AG09319 (cell line): ENCODE results near the gene ITPK1.
A peak's percentile ranks its signal among the peaks of the same experiment; 100 is the strongest.

Source experiments
- DNase-seq: peaks from one replicate; pipeline ENCODE4 v3.0.0-alpha.2; 2010; ENCODE audit warnings: low read depth; ENCODE audit errors: extremely low read depth
- TF ChIP-seq, protein P1 (sequence below): IDR thresholded peaks from 2 replicates; pipeline ENCODE4 v1.5.1; 2011; ENCODE audit warnings: low read depth, mild to moderate bottlenecking, inconsistent platforms, low read length, moderate library complexity

ITPK1 gene

DNA sequence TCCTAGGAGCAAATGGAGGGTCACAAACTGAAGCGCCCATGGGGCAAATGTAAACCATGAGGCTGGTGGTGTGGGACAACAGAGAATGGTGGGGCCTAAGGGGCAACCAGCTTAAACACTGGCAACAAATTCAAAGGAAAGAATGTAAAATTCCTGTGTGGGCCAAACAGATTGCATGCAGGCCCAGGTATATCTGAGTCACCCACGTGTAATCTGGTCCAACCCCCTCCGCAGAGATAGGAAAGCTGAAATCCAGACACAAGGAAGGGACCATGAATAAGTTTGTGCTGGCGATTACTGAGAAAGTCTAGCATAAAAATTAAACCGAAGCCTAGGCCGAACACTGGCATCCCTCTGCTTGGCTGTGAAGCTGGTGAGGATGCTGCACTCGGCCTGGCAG, 71.6 kb downstream of the ITPK1 start:
- DNase-seq, result no peak
- TF ChIP-seq, protein P1, sequence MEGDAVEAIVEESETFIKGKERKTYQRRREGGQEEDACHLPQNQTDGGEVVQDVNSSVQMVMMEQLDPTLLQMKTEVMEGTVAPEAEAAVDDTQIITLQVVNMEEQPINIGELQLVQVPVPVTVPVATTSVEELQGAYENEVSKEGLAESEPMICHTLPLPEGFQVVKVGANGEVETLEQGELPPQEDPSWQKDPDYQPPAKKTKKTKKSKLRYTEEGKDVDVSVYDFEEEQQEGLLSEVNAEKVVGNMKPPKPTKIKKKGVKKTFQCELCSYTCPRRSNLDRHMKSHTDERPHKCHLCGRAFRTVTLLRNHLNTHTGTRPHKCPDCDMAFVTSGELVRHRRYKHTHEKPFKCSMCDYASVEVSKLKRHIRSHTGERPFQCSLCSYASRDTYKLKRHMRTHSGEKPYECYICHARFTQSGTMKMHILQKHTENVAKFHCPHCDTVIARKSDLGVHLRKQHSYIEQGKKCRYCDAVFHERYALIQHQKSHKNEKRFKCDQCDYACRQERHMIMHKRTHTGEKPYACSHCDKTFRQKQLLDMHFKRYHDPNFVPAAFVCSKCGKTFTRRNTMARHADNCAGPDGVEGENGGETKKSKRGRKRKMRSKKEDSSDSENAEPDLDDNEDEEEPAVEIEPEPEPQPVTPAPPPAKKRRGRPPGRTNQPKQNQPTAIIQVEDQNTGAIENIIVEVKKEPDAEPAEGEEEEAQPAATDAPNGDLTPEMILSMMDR, result no peak

DNA sequence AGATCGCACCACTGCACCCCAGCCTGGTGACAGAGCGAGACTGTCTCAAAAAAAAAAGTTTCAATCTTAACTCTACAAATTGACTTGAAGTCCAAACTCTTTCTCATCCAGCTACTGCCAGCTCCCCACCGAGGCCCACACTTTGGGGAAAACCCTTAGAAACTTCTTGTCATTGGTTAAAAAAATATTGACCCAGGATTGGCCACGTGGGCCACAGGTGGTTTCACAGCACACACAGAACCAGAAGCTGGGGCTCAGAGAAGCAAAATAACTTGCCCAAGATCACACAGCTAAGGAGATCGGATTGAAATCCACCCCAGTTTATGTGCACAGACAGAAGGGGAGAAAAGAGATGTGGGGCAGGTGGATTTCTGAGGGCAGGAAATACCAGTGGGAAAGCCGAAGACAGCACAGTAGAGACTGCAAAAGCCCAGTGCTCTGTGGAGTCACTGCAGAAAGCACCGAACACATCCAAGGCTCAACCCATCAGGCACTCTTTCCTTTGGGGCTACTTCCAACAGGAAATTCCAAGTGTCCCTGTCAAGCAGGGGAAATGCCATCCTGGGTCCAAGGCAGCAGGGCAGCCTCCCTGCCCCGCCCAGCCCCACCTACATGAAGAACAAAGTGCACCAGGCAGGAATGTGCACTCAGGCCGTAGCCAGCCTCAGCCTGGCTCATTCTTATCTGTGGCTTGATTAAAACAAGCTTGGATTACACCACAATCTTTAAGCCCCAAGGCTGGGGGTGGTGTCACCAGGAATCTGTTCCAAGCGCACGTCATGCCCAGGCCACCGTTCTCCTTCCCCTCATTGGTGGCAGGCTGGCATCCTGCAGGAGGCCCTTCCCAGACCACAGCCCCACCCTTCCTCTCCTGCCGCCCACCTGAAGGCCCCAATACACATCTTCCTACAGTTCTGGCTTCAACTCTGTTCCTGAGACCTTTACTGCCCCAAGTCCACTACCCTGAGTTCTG, 72.5 kb downstream of the ITPK1 start:
- peak; percentile 62 for DNase-seq
- TF ChIP-seq, protein P1, result no peak

DNA sequence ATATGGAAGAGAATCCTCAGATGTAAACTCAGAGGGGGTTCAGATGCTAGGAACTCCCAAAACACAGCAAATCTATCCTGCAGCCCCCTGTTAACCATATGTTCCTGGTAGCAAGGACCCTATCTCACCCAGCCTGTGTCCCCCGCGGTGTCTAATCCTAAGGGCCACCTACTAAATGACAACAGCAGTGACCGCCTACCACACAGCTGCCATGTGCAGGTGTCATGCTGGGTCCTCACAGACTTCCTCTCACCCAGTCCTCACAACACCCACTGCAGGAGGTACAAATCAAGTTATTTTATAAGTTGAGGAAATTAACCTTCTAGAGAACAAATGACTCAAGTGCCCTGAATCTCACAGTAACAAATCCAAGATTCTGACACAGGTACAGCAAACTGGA, 73.9 kb downstream of the ITPK1 start:
- no peak for DNase-seq
- TF ChIP-seq, protein P1, result no peak

DNA sequence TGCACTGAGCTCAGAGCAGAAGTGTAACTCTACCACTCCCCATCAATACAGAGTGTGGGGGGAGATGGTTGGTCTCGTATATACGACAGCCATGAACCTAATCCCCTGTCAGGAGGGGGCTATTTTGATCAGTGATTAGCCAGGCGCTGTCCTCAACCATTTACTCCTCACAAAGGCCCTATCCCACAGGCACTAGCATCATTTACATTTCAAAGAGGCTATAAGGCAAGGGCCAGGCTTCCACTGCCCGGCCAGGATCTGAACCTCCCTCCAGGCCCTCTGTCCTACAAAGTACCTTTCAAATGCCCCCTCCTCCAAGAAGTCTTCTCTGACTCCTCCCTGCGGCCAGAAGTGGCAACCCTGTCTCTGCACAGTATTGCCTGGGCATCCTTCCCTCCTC, 74.7 kb downstream of the ITPK1 start:
- no peak for DNase-seq
- TF ChIP-seq, protein P1, result no peak

DNA sequence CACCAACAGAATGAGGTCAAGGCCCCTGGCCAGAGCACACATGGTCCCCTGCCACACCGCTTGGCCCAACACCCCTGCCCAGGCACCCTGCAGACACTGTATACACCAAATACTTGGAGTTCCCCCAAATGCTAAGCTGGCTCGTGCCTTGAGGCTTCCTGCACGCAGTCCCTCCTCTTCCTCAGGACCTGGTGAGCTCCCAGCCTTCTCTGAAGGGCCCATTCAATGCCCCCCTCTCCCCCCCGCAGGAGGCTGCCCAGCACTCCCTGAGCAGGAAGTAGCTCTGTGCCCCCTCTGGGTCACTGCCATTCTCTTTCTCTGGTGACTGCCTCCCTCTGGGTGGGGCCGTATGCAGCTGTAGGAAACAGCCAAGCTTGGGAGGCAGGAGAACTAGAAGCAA, 75.3 kb downstream of the ITPK1 start:
- TF ChIP-seq, protein P1, result no peak
- no peak for DNase-seq

DNA sequence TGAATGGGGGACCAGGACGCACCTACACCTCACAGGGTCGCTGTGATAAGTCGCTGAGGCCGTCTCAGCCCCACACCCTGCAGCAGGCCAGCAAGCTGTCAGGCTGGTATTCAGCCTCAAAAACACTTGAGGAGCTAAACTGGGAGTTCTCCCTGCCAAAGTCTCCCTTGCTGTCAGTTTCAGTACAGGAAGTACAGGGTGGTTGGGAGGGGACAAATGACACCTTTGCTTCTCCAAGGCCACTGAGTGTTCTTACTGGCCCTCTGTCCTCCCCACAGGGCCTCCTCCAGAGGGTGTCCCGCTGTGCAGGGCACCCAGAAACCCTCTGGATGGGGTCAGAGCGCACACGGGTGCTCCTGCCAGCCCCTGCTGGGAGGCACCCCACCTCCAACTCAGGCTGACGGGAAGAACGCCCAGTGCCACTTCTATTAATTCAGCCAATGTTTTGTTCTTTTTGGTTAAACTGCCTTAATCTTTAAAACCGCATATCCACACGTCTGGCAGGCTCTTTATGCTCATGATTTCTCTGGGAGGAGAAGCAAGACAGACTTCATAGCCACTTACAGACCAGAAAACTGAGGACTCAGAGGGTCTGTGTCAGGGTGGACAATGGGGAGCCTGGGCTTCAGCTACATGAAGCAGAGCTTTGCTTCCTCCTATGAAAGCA, 75.9 kb downstream of the ITPK1 start:
- no peak for DNase-seq
- TF ChIP-seq, protein P1, result no peak

DNA sequence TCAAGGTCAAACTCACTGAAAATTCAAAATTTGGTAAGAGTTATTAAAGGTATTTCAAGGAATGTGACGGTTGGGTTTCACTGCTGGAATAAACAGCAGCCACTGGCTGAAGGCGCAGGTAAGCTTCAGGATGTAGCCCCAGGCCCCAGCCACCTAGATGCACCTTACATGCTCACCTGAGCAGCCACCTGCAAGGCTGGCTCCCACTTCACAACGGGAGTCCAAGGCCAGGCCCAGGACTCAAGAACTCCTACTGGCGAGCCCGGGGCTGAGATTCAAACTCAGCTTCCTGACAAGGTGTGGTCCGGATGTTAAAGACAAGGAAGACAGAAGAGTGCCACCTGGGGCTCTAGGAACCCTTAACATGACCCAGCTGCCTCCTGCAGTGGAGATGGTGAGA, 78.4 kb downstream of the ITPK1 start:
- TF ChIP-seq, protein P1, result no peak
- no peak for DNase-seq
